Chondrocyte (in vitro differentiated cells): ENCODE data around the gene EGFR. TPM values are rescaled to one million over a fixed set of nuclear protein-coding genes. Genes with fewer than 3 reads are reported as not detected.

Source experiments
- DNase-seq: peaks from one replicate; pipeline ENCODE4 v3.0.0; 2021; ENCODE audit warnings: mixed read lengths, low spot score
- H3K27ac Mint-ChIP-seq: one replicate; pipeline ENCODE4 v1.8.0; 2021; ENCODE audit warnings: mild to moderate bottlenecking, moderate library complexity, mixed read lengths; ENCODE audit not compliant: unreplicated experiment
- H3K27me3 Mint-ChIP-seq: 2 replicates; pipeline ENCODE4 v1.8.0; 2021; ENCODE audit warnings: low read depth, mixed read lengths
- H3K36me3 Mint-ChIP-seq: 2 replicates; pipeline ENCODE4 v1.8.0; 2021; ENCODE audit warnings: low read depth, mixed read lengths
- H3K4me1 Mint-ChIP-seq: 2 replicates; pipeline ENCODE4 v1.8.0; 2021; ENCODE audit warnings: low read depth, mild to moderate bottlenecking, mixed read lengths
- H3K4me3 Mint-ChIP-seq: one replicate; pipeline ENCODE4 v1.8.0; 2021; ENCODE audit warnings: mild to moderate bottlenecking, moderate library complexity, mixed read lengths; ENCODE audit not compliant: unreplicated experiment
- H3K9me3 Mint-ChIP-seq: 2 replicates; pipeline ENCODE4 v1.8.0; 2021; ENCODE audit warnings: low read depth, mixed read lengths
- total RNA-seq: library from RNA; stranded (reverse); gene quantifications from 3 replicates; pipeline ENCODE4 v1.2.1, GENCODE V29; 2021
- TF ChIP-seq, protein P1 (sequence below): fragments of 200-600 bp; sonication (generic); IDR thresholded peaks from 2 replicates; pipeline ENCODE4 v1.5.0; 2021; ENCODE audit warnings: antibody characterized with exemption, mild to moderate bottlenecking, moderate library complexity

Gene EGFR
- total RNA-seq, 1 donor from 2014 or later = 25.5 TPM

GRCh38 chr7:55067748-55068147, 48.9 kb downstream of the EGFR start:
- TF ChIP-seq, protein P1, sequence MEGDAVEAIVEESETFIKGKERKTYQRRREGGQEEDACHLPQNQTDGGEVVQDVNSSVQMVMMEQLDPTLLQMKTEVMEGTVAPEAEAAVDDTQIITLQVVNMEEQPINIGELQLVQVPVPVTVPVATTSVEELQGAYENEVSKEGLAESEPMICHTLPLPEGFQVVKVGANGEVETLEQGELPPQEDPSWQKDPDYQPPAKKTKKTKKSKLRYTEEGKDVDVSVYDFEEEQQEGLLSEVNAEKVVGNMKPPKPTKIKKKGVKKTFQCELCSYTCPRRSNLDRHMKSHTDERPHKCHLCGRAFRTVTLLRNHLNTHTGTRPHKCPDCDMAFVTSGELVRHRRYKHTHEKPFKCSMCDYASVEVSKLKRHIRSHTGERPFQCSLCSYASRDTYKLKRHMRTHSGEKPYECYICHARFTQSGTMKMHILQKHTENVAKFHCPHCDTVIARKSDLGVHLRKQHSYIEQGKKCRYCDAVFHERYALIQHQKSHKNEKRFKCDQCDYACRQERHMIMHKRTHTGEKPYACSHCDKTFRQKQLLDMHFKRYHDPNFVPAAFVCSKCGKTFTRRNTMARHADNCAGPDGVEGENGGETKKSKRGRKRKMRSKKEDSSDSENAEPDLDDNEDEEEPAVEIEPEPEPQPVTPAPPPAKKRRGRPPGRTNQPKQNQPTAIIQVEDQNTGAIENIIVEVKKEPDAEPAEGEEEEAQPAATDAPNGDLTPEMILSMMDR = no peak
- Mint-ChIP-seq H3K27me3 (no peaks in the 10 kb centered on the region), H3K36me3 (no peaks in the 10 kb centered on the region), H3K9me3 (no peaks in the 10 kb centered on the region), H3K27ac (no peak overlapping the region), H3K4me1 (peaks cover 56% of the 10 kb centered on the region), H3K4me3 (no peak overlapping the region)
- DNase-seq = no peak

DNA sequence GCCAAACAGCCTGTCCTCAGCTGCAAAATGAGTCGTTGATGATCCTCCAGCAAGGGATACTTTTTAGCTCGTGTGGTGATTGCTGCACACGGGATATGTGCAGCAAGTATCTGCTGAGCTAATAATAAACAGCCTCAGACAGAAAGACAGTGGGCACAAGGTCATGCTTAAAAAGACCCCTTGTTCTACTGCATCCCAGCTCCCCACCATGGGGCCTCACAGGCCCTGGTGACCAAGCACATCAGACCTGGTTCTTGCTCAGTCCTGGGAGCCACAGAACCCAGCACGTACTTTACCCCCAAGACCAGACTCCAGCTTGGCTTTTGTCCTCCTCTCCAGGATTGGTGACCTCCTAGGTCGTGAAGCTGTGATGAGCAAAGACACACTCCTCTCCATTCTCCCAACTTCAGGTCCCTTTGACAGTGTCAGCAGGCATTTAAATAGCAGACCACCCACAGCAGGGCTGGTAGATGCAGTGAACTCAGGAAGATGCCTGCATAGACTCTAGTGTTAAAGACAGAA, 50.5 kb downstream of the EGFR start:
- Mint-ChIP-seq H3K27ac (no peak overlapping the region), H3K36me3 (no peaks in the 10 kb centered on the region), H3K27me3 (no peaks in the 10 kb centered on the region), H3K9me3 (no peaks in the 10 kb centered on the region), H3K4me3 (no peak overlapping the region), H3K4me1 (peaks cover 57% of the 10 kb centered on the region)
- TF ChIP-seq, protein P1 = no peak
- no peak for DNase-seq

GRCh38 chr7:55070271-55070743, 51.5 kb downstream of the EGFR start:
- H3K4me3 Mint-ChIP-seq = no peak overlapping the region
- no peak overlapping the region for H3K27ac Mint-ChIP-seq
- no peaks in the 10 kb centered on the region for H3K27me3 Mint-ChIP-seq
- peaks cover 56% of the 10 kb centered on the region for H3K4me1 Mint-ChIP-seq
- no peak for DNase-seq
- H3K36me3 Mint-ChIP-seq = no peaks in the 10 kb centered on the region
- no peaks in the 10 kb centered on the region for H3K9me3 Mint-ChIP-seq
- TF ChIP-seq, protein P1 = no peak

- no peaks in the 10 kb centered on the region for H3K9me3 Mint-ChIP-seq
- DNase-seq = no peak
- no peaks in the 10 kb centered on the region for H3K36me3 Mint-ChIP-seq
- no peak overlapping the region for H3K27ac Mint-ChIP-seq
- H3K4me1 Mint-ChIP-seq = peaks cover 54% of the 10 kb centered on the region
- no peaks in the 10 kb centered on the region for H3K27me3 Mint-ChIP-seq
- TF ChIP-seq, protein P1 = no peak
- H3K4me3 Mint-ChIP-seq = no peak overlapping the region
These were observed 52.0 kb downstream of the EGFR start for GRCh38 chr7:55070854-55071253.

- no peaks in the 10 kb centered on the region for H3K27me3 Mint-ChIP-seq
- H3K36me3 Mint-ChIP-seq = no peaks in the 10 kb centered on the region
- H3K9me3 Mint-ChIP-seq = no peaks in the 10 kb centered on the region
- TF ChIP-seq, protein P1 = no peak
- H3K27ac Mint-ChIP-seq = no peak overlapping the region
- no peak for DNase-seq
- peaks cover 47% of the 10 kb centered on the region for H3K4me1 Mint-ChIP-seq
- H3K4me3 Mint-ChIP-seq = no peak overlapping the region
These were observed 52.8 kb downstream of the EGFR start for GRCh38 chr7:55071411-55072175.
